Measurements from ENCODE around the gene PADI2. TPM values are rescaled to one million over a fixed set of nuclear protein-coding genes. Genes with fewer than 3 reads are reported as not detected.

Gene PADI2
- total and polyA plus RNA-seq, 2 of the 8 experiments (the other 6 are each of a cell fraction or from before 2014, with no cell fraction given): 1.6 to 7.5 TPM

DNA sequence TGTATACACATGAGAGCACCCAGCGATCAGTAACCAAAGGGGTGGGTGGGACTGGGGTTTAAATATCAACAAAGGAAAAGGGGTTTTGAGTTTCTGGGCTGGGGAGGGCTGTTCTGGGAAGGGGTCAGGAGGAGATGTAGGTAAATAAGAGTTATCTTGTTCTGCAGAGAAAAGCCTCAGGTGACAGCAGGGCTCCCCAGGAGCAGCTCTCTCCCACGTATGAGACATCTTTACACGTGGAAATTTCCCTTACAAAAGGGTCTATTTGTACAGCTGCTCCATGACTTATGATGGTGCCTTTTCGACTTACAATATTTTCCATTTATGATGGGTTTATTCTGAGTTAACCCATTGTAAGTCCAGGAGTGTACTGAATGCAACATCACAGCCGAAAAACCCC lies 16.3 kb upstream of the PADI2 start (continued):
- TF ChIP-seq SRF (IDR thresholded peaks at IDR 0.05; ENCODE audit: low read depth, low read length) (no peak), RBBP5 (IDR thresholded peaks at IDR 0.05; ENCODE audit: borderline replicate concordance, low read depth, low read length) (no peak), KDM5A (IDR thresholded peaks at IDR 0.05; ENCODE audit: low read length) (no peak), CBX8 (IDR thresholded peaks at IDR 0.05; ENCODE audit: borderline replicate concordance, low read depth, low read length) (no peak), RFX5 (IDR thresholded peaks at IDR 0.05; ENCODE audit: borderline replicate concordance, low read depth, low read length) (no peak)
